Natural killer cell (primary cell): ENCODE results near the gene BCL11B. TPM values are rescaled to one million over a fixed set of nuclear protein-coding genes. Genes with fewer than 3 reads are reported as not detected.

ENCODE experiments used
- ATAC-seq, 3 donors: fragments of 150-1000 bp in 2 of 3; fragments of 200-7000 bp in 1 of 3; cut with Tn5 transposase; 1 replicate in 1 of 3; 2 replicates in 2 of 3; pipeline ENCODE4 v1.10.0; 2021; ENCODE audit warnings: mild to moderate bottlenecking in 2 of 3, moderate library complexity in 2 of 3
- DNase-seq, 2 donors: peaks; one replicate each; pipeline versions ENCODE4 v3.0.0 to v3.0.0-alpha.2; 2013 to 2021; ENCODE audit warnings: mixed read lengths in 1 of 2
- H3K27ac ChIP-seq: one replicate; pipeline ENCODE4 v1.5.1; 2013; ENCODE audit warnings: mild to moderate bottlenecking, low read length
- H3K27me3 ChIP-seq: one replicate; pipeline ENCODE4 v1.6.1; 2013; ENCODE audit warnings: low read length; ENCODE audit not compliant: control insufficient read depth, insufficient read depth
- H3K36me3 ChIP-seq: one replicate; pipeline ENCODE4 v1.6.1; 2013; ENCODE audit warnings: low read length; ENCODE audit not compliant: control insufficient read depth, insufficient read depth
- H3K4me1 ChIP-seq: one replicate; pipeline ENCODE4 v1.6.1; 2013; ENCODE audit warnings: low read length; ENCODE audit not compliant: control insufficient read depth, insufficient read depth
- H3K4me3 ChIP-seq: one replicate; pipeline ENCODE4 v1.5.1; 2013; ENCODE audit warnings: low read length
- H3K9me3 ChIP-seq: one replicate; pipeline ENCODE4 v1.6.1; 2013; ENCODE audit warnings: low read length; ENCODE audit not compliant: control insufficient read depth, insufficient read depth
- H3K27ac Mint-ChIP-seq, 2 donors: one replicate each; pipeline ENCODE4 v1.8.0; 2022; ENCODE audit warnings: mild to moderate bottlenecking in 2 of 2, mixed read lengths in 2 of 2, moderate library complexity in 1 of 2
- H3K27me3 Mint-ChIP-seq, 2 donors: one replicate each; pipeline ENCODE4 v1.8.0; 2022; ENCODE audit warnings: low read depth in 2 of 2, mixed read lengths in 2 of 2
- H3K36me3 Mint-ChIP-seq: one replicate; pipeline ENCODE4 v1.8.0; 2022; ENCODE audit warnings: mixed read lengths
- H3K4me1 Mint-ChIP-seq, 2 donors: one replicate each; pipeline ENCODE4 v1.8.0; 2022; ENCODE audit warnings: mixed read lengths in 2 of 2
- H3K4me3 Mint-ChIP-seq: one replicate; pipeline ENCODE4 v1.8.0; 2022; ENCODE audit warnings: mild to moderate bottlenecking, moderate library complexity, mixed read lengths
- H3K9me3 Mint-ChIP-seq, 2 donors: one replicate each; pipeline ENCODE4 v1.8.0; 2022; ENCODE audit warnings: mixed read lengths in 2 of 2
- WGBS: methylation state at CpG from one replicate; pipeline ENCODE4 v1.1.7; 2013; ENCODE audit warnings: missing lambda C conversion rate; ENCODE audit not compliant: insufficient coverage; 5-methylcytosine and 5-hydroxymethylcytosine counted together
- intact Hi-C: fragments of 100-400 bp; cut with micrococcal nuclease; formaldehyde crosslinking; loops from one replicate; pipeline ENCODE4 v1.14.2; 2022
- total RNA-seq, 4 donors: library from RNA; stranded (reverse); fragments of 120-200 nt in 1 of 4; gene quantifications; one replicate each; pipeline versions ENCODE4 v1.2.3 to v1.2.4, GENCODE V29; 2013 to 2022
- TF ChIP-seq, protein P1 (sequence below): fragments of 200-600 bp; IDR thresholded peaks from one replicate; pipeline ENCODE4 v1.8.0; 2022; ENCODE audit warnings: antibody characterized with exemption

BCL11B gene
- total RNA-seq, 3 donors from 2014 or later (not counting 1 experiment from before 2014, with no cell fraction given): 43.5 to 61.5 (median 56.2) TPM

DNA sequence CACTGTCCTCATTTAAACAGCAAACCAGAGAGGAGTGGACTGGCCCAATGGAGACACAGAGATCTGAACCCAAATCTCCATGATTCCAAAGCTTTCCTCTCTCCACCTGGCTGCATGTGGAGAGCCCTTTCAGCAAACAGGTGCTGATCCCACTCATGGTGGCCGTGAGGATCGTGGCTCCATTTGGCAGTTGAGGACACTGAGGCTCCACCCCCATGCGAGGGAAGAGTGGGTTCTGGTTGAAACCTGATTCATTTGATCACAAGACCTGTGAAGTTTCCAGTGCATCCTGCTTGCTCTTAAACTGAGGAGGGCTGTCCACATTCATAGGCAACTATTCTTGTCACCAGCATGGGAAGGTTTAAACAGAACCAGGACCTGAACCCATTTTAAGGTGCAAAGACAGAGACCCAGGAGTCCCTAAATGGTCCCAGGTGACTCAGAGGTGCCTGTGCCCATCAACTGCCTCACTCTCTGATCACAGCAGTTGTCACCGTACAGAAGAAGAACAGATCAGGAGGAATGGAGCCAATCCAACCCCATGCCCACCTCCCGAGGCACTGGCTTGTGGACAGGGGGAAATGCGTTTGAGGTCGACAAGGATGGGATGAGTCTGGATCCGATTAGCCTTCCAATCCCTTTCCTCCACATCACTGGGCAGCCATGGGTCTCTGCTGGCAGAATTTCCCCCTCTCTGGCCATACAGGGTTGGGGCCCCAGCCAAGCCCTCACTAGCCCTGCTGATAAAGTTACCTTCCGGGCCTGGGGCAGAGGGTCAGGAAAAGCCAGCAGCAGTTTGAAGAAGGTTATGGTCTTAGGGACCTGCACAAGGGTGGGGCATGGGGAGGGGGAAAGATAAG is 45.5 kb upstream of the BCL11B start:
- H3K27me3 Mint-ChIP-seq: no peaks in the 10 kb centered on the region
- Histone ChIP-seq H3K9me3 (no peaks in the 10 kb centered on the region), H3K27me3 (no peaks in the 10 kb centered on the region), H3K4me1 (peaks cover 73% of the 10 kb centered on the region), H3K36me3 (no peaks in the 10 kb centered on the region), H3K4me3 (no peak overlapping the region), H3K27ac (no peak overlapping the region)
- peaks cover 49 to 82% of the 10 kb centered on the region in 2 donors for H3K4me1 Mint-ChIP-seq
- no peaks in the 10 kb centered on the region for H3K36me3 Mint-ChIP-seq
- H3K9me3 Mint-ChIP-seq: no peaks in the 10 kb centered on the region
- ATAC-seq: no peak
- TF ChIP-seq, protein P1, sequence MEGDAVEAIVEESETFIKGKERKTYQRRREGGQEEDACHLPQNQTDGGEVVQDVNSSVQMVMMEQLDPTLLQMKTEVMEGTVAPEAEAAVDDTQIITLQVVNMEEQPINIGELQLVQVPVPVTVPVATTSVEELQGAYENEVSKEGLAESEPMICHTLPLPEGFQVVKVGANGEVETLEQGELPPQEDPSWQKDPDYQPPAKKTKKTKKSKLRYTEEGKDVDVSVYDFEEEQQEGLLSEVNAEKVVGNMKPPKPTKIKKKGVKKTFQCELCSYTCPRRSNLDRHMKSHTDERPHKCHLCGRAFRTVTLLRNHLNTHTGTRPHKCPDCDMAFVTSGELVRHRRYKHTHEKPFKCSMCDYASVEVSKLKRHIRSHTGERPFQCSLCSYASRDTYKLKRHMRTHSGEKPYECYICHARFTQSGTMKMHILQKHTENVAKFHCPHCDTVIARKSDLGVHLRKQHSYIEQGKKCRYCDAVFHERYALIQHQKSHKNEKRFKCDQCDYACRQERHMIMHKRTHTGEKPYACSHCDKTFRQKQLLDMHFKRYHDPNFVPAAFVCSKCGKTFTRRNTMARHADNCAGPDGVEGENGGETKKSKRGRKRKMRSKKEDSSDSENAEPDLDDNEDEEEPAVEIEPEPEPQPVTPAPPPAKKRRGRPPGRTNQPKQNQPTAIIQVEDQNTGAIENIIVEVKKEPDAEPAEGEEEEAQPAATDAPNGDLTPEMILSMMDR: no peak
- DNase-seq: no peak
- peak overlapping the region; percentile 45 for H3K4me3 Mint-ChIP-seq
- 85% methylated on average over 9 of the region's 9 CpGs for WGBS
- peak overlapping the region in 1 of 2 donors; percentile 63 for H3K27ac Mint-ChIP-seq
- intact Hi-C loops: no loop called here

DNA sequence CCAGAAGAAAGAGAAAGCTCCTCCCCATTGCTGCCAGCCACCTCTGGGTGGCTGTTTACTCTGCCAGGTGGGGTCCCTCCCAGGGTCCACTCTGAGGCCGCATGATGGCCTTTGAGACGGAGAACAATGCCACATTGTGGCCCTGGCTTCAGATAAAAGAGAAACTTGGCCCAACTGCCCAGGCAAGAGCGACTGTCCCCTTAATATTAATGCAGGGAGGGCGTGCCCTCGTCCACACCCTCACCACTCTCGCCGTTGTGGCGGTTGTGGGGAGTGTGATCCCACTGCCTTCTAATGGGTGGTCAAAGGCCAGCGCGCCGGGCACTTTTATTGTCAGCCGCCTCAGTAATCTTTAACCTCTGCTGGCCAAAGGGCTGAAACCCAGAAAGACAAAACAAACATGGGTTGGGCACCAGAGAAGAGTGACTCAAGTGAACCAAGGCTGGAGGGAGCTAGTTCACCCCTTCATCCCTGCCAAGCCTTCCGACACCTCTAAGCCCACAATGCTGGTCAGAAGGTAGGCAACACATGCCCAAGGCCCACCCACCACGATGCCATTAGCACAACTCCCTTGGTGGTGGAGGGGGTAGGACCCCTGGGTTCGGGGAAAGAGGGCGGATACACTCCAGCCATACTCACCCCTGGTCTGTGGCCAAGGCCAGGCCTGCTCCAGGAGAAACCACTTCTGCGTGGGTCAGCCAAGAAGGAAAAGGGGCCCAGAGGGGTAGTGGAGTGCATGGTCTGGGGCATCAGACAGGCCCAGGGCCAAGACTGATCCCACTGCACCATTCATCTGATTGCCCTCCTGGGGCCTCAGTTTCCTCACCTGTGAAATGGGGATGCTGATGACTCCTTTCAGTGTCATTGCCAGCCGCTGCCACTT is 44.5 kb upstream of the BCL11B start:
- no peaks in the 10 kb centered on the region for H3K9me3 Mint-ChIP-seq

DNA sequence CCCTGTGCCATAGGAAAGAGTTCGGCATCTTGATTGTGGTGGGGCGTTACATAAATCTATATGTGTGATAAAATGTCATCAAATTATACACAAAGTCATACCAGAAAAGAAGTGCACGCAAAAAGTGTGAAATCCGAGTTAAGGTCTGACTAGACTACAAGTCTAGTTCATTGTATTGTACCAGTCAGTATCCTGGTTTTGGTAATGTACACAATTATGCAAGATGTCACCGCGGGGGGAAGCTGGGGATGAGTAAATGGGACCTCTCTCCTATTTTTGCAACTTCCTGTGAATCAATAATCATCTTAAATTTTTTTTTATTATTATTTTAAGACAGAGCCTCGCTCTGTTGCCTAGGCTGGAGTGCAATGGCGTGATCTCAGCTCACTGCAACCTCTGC is 43.2 kb upstream of the BCL11B start:
- Mint-ChIP-seq H3K4me3 (peak overlapping the region; percentile 37), H3K27ac (peak overlapping the region in 1 of 2 donors; percentile 79), H3K4me1 (peaks cover 33 to 62% of the 10 kb centered on the region in 2 donors), H3K27me3 (peaks cover 0 to 3% of the 10 kb centered on the region in 2 donors), H3K9me3 (peaks cover 0 to 3% of the 10 kb centered on the region in 2 donors), H3K36me3 (no peaks in the 10 kb centered on the region)
- H3K9me3 ChIP-seq: peaks cover 5% of the 10 kb centered on the region
- DNase-seq: no peak
- no peak for ATAC-seq
- TF ChIP-seq, protein P1: no peak
- H3K36me3 ChIP-seq: no peaks in the 10 kb centered on the region
- peaks cover 56% of the 10 kb centered on the region for H3K4me1 ChIP-seq
- intact Hi-C loops: no loop called here
- no peak overlapping the region for H3K4me3 ChIP-seq
- WGBS: 64% methylated on average over 3 of the region's 8 CpGs
- no peak overlapping the region for H3K27ac ChIP-seq
- H3K27me3 ChIP-seq: no peaks in the 10 kb centered on the region

More for the DNA sequence above, 44.5 kb upstream of the BCL11B start:
- Histone ChIP-seq H3K27me3 (no peaks in the 10 kb centered on the region), H3K4me1 (peaks cover 69% of the 10 kb centered on the region), H3K4me3 (no peak overlapping the region), H3K36me3 (no peaks in the 10 kb centered on the region), H3K9me3 (no peaks in the 10 kb centered on the region), H3K27ac (no peak overlapping the region)
- Mint-ChIP-seq H3K4me1 (peaks cover 41 to 74% of the 10 kb centered on the region in 2 donors), H3K36me3 (no peaks in the 10 kb centered on the region), H3K4me3 (peak overlapping the region; percentile 85), H3K27ac (peak overlapping the region; percentile 63 to 79), H3K27me3 (no peaks in the 10 kb centered on the region)
- intact Hi-C loops: no loop called here
- TF ChIP-seq, protein P1: no peak
- 65% methylated on average over 14 of the region's 18 CpGs for WGBS
- DNase-seq (no peak), ATAC-seq (no peak)
